SU-DHL-6 (cell line): ENCODE results near the gene STKLD1.

Experiments used
- EZH2phosphoT487 ChIP-seq: fragments of 200-600 bp; sonication (generic), shearing (Covaris generic); conservative IDR thresholded peaks from 2 replicates; pipeline ENCODE4 v1.6.1; 2018; ENCODE audit warnings: mild to moderate bottlenecking, antibody characterized with exemption, low read length, moderate library complexity, mixed read lengths
- TF ChIP-seq, protein P1 (sequence below): fragments of 200-600 bp; sonication (generic); IDR thresholded peaks from one replicate; pipeline ENCODE4 v1.5.1; 2017; ENCODE audit warnings: antibody characterized with exemption, mild to moderate bottlenecking, low read length, moderate library complexity; ENCODE audit not compliant: insufficient read depth, poor library complexity, severe bottlenecking

DNA sequence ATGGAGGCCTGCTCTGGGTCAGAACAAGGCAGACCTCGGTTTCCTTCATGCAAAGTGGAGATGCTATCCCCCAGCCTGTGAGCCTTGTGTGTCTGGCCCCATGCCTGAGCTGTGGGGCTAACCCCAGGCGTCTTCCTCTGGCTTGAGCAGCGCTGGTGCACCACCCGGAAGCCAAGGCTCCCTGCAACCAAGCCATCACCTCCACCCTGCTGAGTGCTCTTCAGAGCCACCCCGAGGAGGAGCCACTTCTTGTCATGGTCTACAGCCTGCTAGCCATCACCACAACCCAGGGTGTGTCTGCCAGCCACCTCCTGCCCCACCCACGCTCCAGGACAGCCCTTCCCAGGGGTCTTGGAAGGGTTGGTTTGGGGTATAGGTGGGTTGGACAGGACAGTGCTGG is 25.4 kb downstream of the STKLD1 start:
- TF ChIP-seq, protein P1, sequence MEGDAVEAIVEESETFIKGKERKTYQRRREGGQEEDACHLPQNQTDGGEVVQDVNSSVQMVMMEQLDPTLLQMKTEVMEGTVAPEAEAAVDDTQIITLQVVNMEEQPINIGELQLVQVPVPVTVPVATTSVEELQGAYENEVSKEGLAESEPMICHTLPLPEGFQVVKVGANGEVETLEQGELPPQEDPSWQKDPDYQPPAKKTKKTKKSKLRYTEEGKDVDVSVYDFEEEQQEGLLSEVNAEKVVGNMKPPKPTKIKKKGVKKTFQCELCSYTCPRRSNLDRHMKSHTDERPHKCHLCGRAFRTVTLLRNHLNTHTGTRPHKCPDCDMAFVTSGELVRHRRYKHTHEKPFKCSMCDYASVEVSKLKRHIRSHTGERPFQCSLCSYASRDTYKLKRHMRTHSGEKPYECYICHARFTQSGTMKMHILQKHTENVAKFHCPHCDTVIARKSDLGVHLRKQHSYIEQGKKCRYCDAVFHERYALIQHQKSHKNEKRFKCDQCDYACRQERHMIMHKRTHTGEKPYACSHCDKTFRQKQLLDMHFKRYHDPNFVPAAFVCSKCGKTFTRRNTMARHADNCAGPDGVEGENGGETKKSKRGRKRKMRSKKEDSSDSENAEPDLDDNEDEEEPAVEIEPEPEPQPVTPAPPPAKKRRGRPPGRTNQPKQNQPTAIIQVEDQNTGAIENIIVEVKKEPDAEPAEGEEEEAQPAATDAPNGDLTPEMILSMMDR = no peak
- no peak for TF ChIP-seq EZH2phosphoT487
